BLaER1 treated with 17β-estradiol and CSF1 and Interleukin-3, amounts not matched to agents 10 nM and 100 nM (cell line): ENCODE results near the gene AK3.

ENCODE experiments used
- H3K27ac ChIP-seq, 11 experiments: shearing (Covaris generic); formaldehyde crosslinking; 2 replicates each; pipeline ENCODE4 v1.8.1; 2022
- H3K27me3 ChIP-seq, 11 experiments: shearing (Covaris generic); formaldehyde crosslinking; 2 replicates each; pipeline ENCODE4 v1.8.1; 2022
- H3K36me3 ChIP-seq, 11 experiments: shearing (Covaris generic); formaldehyde crosslinking; 2 replicates each; pipeline ENCODE4 v1.8.1; 2022
- H3K4me1 ChIP-seq, 10 experiments: shearing (Covaris generic); formaldehyde crosslinking; 2 replicates each; pipeline ENCODE4 v1.8.1; 2022
- H3K4me2 ChIP-seq, 11 experiments: shearing (Covaris generic); formaldehyde crosslinking; 2 replicates each; pipeline ENCODE4 v1.8.1; 2022
- H3K4me3 ChIP-seq, 10 experiments: shearing (Covaris generic); formaldehyde crosslinking; 2 replicates each; pipeline ENCODE4 v1.8.1; 2022
- H3K9ac ChIP-seq, 11 experiments: shearing (Covaris generic); formaldehyde crosslinking; 2 replicates each; pipeline ENCODE4 v1.8.1; 2022
- H3K9me3 ChIP-seq, 11 experiments: shearing (Covaris generic); formaldehyde crosslinking; replicated peaks in 1 of 11; 2 replicates each; pipeline ENCODE4 v1.8.1; 2022
- H4K20me1 ChIP-seq, 11 experiments: shearing (Covaris generic); formaldehyde crosslinking; 2 replicates each; pipeline ENCODE4 v1.8.1; 2022
- Cebpa-rat ChIP-seq, 11 experiments: shearing (Covaris generic); IDR thresholded peaks; 2 replicates each; pipeline ENCODE4 v1.8.1; 2022

The AK3 gene

DNA sequence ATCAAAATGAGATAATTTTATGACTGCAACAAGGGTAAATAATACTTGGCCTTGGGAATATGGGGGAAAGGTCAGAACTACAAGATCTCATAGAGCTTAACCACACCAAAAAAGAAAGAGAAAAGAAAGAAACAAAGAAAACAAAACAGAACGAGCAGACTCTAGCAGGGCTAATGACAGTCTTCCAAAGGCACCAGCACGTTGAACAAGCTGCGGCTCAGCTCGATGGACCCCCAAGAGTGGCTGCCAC, 689 bp downstream of the AK3 start:
- H3K9me3 ChIP-seq, result no peaks in the 10 kb centered on the region
- peak overlapping the region; percentile 79 to 94 (median 90) for H3K4me2 ChIP-seq
- peaks cover 0 to 8% (median 0%) of the 10 kb centered on the region in 11 experiments; a peak in 3 of 22 replicates for H3K36me3 ChIP-seq
- H4K20me1 ChIP-seq, result peaks cover 0 to 25% (median 3%) of the 10 kb centered on the region in 11 experiments; a peak in 9 of 22 replicates
- H3K4me1 ChIP-seq, result peaks cover 15 to 29% (median 23%) of the 10 kb centered on the region in 10 experiments
- H3K27ac ChIP-seq, result peak overlapping the region; percentile 75 to 94 (median 87)
- peak overlapping the region; percentile 88 to 97 (median 92) for H3K9ac ChIP-seq
- TF ChIP-seq Cebpa-rat (IDR thresholded peaks at IDR 0.05), result no peak
- peak overlapping the region; percentile 79 to 95 (median 90) for H3K4me3 ChIP-seq
- H3K27me3 ChIP-seq, result no peaks in the 10 kb centered on the region

DNA sequence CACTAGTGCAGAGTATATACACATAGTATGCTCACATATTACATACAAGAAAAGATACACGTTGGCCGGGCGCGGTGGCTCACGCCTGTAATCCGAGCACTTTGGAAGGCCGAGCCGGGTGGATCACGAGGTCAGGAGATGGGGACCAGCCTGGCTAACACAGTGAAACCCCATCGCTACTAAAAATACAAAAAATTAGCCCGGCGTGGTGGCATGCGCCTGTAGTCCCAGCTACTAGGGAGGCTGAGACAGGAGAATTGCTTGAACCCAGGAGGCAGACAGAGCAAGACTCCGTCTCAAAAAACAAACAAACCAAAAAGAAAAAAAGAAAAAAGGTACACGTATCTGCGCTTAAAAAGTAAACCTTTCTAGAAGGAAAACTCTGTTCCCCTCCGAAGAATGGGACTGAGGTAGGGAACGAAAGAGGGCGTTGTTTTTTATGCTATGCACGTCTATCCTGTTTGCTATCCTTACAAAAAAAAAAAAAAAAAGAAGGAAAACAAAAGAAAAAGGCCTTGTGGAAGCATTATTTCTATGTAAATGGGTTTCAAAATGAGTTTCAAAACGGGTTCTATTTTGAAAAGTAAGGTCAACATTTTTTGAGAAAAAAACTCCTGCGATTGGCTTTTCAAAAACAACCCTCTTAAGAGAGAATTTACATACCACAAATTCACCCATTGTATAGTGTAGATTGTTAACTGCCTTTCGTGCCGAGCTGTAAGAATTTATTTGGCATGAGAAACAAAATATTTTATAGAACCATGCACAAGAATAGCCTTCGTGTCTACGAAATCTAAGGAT, 1.2 kb downstream of the AK3 start:
- Histone ChIP-seq H3K9ac (peak overlapping the region; percentile 88 to 97 (median 92)), H3K4me2 (peak overlapping the region; percentile 79 to 94 (median 90)), H3K4me3 (peak overlapping the region; percentile 79 to 95 (median 90)), H3K4me1 (peaks cover 15 to 29% (median 23%) of the 10 kb centered on the region in 10 experiments), H4K20me1 (peaks cover 0 to 25% (median 3%) of the 10 kb centered on the region in 11 experiments; a peak in 10 of 22 replicates), H3K36me3 (peaks cover 0 to 10% (median under 1%) of the 10 kb centered on the region in 11 experiments; a peak in 3 of 22 replicates), H3K27me3 (no peaks in the 10 kb centered on the region), H3K27ac (peak overlapping the region; percentile 75 to 94 (median 87); a peak in 20 of 22 replicates), H3K9me3 (no peaks in the 10 kb centered on the region)
- no peak for TF ChIP-seq Cebpa-rat (IDR thresholded peaks at IDR 0.05)

DNA sequence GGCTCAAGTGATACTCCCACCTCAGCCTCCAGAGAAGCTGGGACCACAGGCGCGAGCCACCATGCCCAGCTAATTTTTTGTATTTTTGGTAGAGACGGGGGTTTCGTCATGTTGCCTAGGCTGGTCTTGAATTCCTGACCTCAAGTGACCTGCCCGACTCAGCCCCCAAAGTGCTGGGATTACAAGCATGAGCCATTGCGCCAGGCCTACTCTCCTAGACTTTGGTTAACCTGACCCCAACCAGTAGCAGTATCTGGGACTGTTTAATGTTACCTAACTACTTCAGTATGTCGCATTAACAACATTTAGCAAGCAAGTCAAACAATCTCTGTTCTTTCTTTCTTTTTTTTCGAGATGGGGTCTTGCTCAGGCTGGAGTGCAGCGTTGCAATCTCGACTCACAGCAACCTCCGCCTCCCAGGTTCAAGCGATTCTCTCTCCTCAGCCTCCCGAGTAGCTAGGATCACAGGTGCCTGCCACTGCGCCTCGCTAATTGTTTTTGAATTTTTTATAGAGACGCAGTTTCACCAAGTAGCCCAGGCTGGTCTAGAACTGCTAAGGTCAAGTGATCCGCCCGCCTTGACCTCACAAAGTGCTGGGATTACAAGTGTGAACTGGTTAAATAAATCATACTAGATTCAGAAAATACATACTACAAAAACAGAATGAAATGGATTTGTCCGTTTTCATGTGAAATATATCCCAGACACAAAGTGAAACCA, 2.0 kb downstream of the AK3 start:
- H3K4me2 ChIP-seq, result peak overlapping the region; percentile 79 to 94 (median 90)
- peak overlapping the region; percentile 79 to 95 (median 90) for H3K4me3 ChIP-seq
- TF ChIP-seq Cebpa-rat (IDR thresholded peaks at IDR 0.05), result no peak
- H3K9ac ChIP-seq, result peak overlapping the region; percentile 88 to 97 (median 92); a peak in 20 of 22 replicates
- peaks cover 15 to 29% (median 23%) of the 10 kb centered on the region in 10 experiments for H3K4me1 ChIP-seq
- peak overlapping the region in 6 of 11 experiments; percentile 85 to 94 (median 89); a peak in 11 of 22 replicates for H3K27ac ChIP-seq
- H3K27me3 ChIP-seq, result no peaks in the 10 kb centered on the region
- H3K36me3 ChIP-seq, result peaks cover 0 to 17% (median 6%) of the 10 kb centered on the region in 11 experiments; a peak in 9 of 22 replicates
- no peaks in the 10 kb centered on the region for H3K9me3 ChIP-seq
- peaks cover 0 to 25% (median 3%) of the 10 kb centered on the region in 11 experiments; a peak in 11 of 22 replicates for H4K20me1 ChIP-seq

DNA sequence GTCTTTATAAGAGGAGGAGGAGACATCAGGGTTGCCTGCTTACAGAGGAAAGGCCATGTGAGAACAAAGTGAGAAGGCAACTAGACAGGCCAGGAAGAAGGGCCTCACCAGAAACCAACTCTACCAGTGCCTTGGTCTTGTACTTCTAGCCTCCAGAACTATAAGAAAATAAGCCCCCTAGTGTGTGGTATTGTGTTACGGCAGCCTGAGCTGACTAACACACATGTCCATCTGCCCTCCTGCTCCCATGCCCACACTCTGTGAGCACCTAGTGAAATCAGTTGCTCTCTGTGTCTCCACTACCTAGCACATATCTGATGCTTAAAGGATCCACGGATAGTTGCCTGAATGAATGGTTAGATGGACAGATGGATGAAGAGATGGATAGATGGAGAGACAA, 6.9 kb downstream of the AK3 start:
- Histone ChIP-seq H3K27ac (no peak overlapping the region), H4K20me1 (peaks cover 10 to 38% (median 16%) of the 10 kb centered on the region in 11 experiments; a peak in 12 of 22 replicates)
- TF ChIP-seq Cebpa-rat (IDR thresholded peaks at IDR 0.05), result no peak

DNA sequence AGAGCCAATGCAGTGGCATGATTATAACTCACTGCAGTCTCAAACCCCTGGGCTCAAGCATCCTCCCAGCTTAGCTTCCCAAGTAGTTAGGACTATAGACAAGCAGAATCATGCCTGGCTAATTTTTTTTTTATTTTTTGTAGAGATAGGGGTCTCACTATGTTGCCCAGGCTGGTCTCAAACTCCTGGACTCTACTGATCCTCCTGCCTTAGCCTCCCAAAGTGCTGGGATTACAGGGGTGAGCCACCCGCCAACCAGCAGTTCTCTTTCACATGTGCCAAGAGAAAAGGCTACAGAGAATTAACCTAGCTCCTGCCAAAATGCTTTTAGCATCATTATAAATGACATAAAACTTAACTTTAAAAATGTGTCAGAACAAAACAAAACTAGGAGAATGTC, 8.1 kb downstream of the AK3 start:
- peaks cover 0 to 35% (median 26%) of the 10 kb centered on the region in 11 experiments; a peak in 17 of 22 replicates for H3K36me3 ChIP-seq
- H3K27me3 ChIP-seq, result no peaks in the 10 kb centered on the region
- peaks cover 10 to 40% (median 16%) of the 10 kb centered on the region in 11 experiments; a peak in 12 of 22 replicates for H4K20me1 ChIP-seq
- no peak overlapping the region for H3K4me2 ChIP-seq
- no peak overlapping the region for H3K4me3 ChIP-seq
- peaks cover 0 to 13% (median 6%) of the 10 kb centered on the region in 10 experiments; a peak in 8 of 20 replicates for H3K4me1 ChIP-seq
- H3K9ac ChIP-seq, result no peak overlapping the region
- H3K27ac ChIP-seq, result no peak overlapping the region
- H3K9me3 ChIP-seq, result peaks cover 0 to 7% (median 0%) of the 10 kb centered on the region in 11 experiments; a peak in 4 of 22 replicates
- no peak for TF ChIP-seq Cebpa-rat (IDR thresholded peaks at IDR 0.05)

More for the DNA sequence above, 6.9 kb downstream of the AK3 start:
- peaks cover 0 to 5% (median 0%) of the 10 kb centered on the region in 11 experiments; a peak in 4 of 22 replicates for H3K9me3 ChIP-seq
- H3K36me3 ChIP-seq, result peaks cover 0 to 41% (median 25%) of the 10 kb centered on the region in 11 experiments; a peak in 17 of 22 replicates
- no peak overlapping the region for H3K4me3 ChIP-seq
- H3K4me1 ChIP-seq, result peaks cover 9 to 22% (median 13%) of the 10 kb centered on the region in 10 experiments
- no peak overlapping the region for H3K9ac ChIP-seq
- H3K4me2 ChIP-seq, result no peak overlapping the region
- H3K27me3 ChIP-seq, result no peaks in the 10 kb centered on the region

DNA sequence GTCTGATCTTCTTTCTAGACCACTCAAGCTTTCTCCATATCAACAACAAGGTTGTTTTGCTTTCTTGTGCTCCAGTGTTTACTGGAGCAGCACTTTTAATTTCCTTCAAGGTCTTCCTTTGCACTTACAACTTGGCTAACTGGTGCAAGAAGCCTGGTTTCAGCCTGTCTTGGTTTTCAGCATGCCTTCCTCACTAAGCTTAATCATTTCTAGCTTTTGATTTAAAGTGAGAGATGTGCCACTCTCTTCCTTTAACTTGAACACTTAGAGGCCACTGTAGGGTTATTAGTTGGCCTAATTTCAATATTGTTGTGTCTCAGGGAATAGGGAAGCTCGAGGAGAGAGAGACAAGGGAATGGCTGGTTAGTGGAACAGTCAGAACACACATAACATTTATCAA, 13.4 kb downstream of the AK3 start:
- H3K9ac ChIP-seq, result no peak overlapping the region
- H3K27ac ChIP-seq, result no peak overlapping the region
- H3K27me3 ChIP-seq, result no peaks in the 10 kb centered on the region
- H3K4me2 ChIP-seq, result no peak overlapping the region
- H4K20me1 ChIP-seq, result peaks cover 0 to 32% (median 11%) of the 10 kb centered on the region in 11 experiments; a peak in 10 of 22 replicates
- peaks cover 0 to 13% (median 6%) of the 10 kb centered on the region in 10 experiments; a peak in 8 of 20 replicates for H3K4me1 ChIP-seq
- no peak for TF ChIP-seq Cebpa-rat (IDR thresholded peaks at IDR 0.05)
- H3K9me3 ChIP-seq, result peaks cover 0 to 7% (median 0%) of the 10 kb centered on the region in 11 experiments; a peak in 4 of 22 replicates
- H3K36me3 ChIP-seq, result peaks cover 17 to 54% (median 37%) of the 10 kb centered on the region in 11 experiments
- no peak overlapping the region for H3K4me3 ChIP-seq

DNA sequence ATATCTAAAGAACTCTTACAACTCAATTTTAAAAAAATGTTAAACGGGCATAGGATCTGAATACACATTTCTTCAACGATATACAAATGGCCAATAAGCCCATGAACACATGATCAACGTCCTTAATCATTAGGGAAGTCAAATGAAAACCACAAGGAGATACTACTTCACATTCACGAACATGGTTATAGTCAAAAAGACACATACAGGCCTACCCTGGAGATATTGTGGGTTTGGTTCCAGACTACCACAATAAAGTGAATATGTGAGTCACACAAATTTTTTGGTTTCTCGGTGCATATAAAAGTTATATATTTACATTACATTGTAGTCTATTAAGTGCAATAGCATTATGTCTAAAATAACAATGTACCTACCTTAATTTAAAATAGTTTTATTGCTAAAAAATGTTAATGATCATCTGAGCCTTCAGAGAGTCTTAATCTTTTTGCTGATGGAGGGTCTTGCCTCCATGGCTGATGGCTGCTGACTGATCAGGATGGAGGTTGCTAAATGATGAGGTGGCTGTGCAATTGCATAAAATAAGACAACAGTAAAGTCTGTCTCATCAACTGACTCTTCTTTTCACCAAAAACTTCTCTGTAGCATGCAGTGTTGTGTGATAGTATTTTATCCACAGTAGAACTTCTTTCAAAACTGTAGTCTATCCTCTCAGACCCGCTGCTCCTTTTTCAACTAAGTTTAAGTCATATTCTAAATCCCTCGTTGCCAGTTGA, 15.1 kb downstream of the AK3 start:
- H3K4me1 ChIP-seq, result peaks cover 0 to 10% (median 5%) of the 10 kb centered on the region in 10 experiments; a peak in 8 of 20 replicates
- H4K20me1 ChIP-seq, result peaks cover 0 to 18% (median 10%) of the 10 kb centered on the region in 11 experiments; a peak in 9 of 22 replicates
- peaks cover 30 to 71% (median 53%) of the 10 kb centered on the region in 11 experiments for H3K36me3 ChIP-seq
- no peak overlapping the region for H3K27ac ChIP-seq
- H3K4me3 ChIP-seq, result no peak overlapping the region
- H3K27me3 ChIP-seq, result no peaks in the 10 kb centered on the region
- H3K9ac ChIP-seq, result no peak overlapping the region
- H3K4me2 ChIP-seq, result no peak overlapping the region
- H3K9me3 ChIP-seq, result peaks cover 0 to 7% (median 0%) of the 10 kb centered on the region in 11 experiments; a peak in 4 of 22 replicates
- TF ChIP-seq Cebpa-rat (IDR thresholded peaks at IDR 0.05), result no peak

DNA sequence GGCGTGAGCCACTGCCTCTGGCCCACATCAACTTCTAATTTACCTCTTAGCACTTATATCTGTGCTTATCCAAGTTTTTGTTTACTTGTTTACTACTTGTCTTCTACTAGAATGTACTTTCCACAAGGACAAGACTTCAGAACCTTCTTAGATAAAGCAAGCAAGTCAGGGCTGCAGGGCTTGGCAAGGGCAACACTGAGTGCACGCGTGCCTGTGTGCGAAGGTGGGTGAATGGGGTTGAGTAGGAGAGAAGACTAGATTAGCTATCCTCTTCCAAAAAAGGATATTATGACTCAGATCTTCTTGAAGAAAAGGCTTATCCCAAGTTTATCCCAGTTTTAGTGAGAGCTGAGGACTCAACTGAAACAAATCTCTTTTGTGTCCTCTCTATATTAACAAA, 19.3 kb downstream of the AK3 start:
- H3K27me3 ChIP-seq, result no peaks in the 10 kb centered on the region
- H3K27ac ChIP-seq, result no peak overlapping the region
- no peak for TF ChIP-seq Cebpa-rat (IDR thresholded peaks at IDR 0.05)
- peaks cover 66 to 89% (median 73%) of the 10 kb centered on the region in 11 experiments for H3K36me3 ChIP-seq
- H3K9ac ChIP-seq, result no peak overlapping the region
- H4K20me1 ChIP-seq, result peaks cover 0 to 10% (median 4%) of the 10 kb centered on the region in 11 experiments; a peak in 6 of 22 replicates
- H3K4me2 ChIP-seq, result no peak overlapping the region
- no peaks in the 10 kb centered on the region for H3K4me1 ChIP-seq
- H3K9me3 ChIP-seq, result no peaks in the 10 kb centered on the region
- no peak overlapping the region for H3K4me3 ChIP-seq
